Muscle layer of colon (tissue), 2 donors: Measurements from ENCODE around the gene POPDC3.

Experiments used
- H3K27ac ChIP-seq: one replicate; pipeline ENCODE4 v1.7.0; 2013; ENCODE audit warnings: low read depth, mild to moderate bottlenecking, low read length, moderate library complexity
- H3K27me3 ChIP-seq, 2 donors: one replicate each; pipeline ENCODE4 v1.7.0; 2013; ENCODE audit warnings: low read length in 2 of 2, mild to moderate bottlenecking in 2 of 2; ENCODE audit not compliant: insufficient read depth in 2 of 2, control insufficient read depth in 1 of 2
- H3K36me3 ChIP-seq: one replicate; pipeline ENCODE4 v1.7.0; 2013; ENCODE audit warnings: mild to moderate bottlenecking, low read length; ENCODE audit not compliant: insufficient read depth
- H3K4me1 ChIP-seq: one replicate; pipeline ENCODE4 v1.7.0; 2013; ENCODE audit warnings: mild to moderate bottlenecking, low read length; ENCODE audit not compliant: insufficient read depth
- H3K4me3 ChIP-seq, 2 donors: one replicate each; pipeline ENCODE4 v1.7.0; 2013; ENCODE audit warnings: low read length in 2 of 2, low read depth in 1 of 2, mild to moderate bottlenecking in 1 of 2, moderate library complexity in 1 of 2
- H3K9ac ChIP-seq: one replicate; pipeline ENCODE4 v1.7.0; 2013; ENCODE audit warnings: low read length
- H3K9me3 ChIP-seq: one replicate; pipeline ENCODE4 v1.7.0; 2013; ENCODE audit warnings: mild to moderate bottlenecking, low read length
- donor health status: abdominal sarcoma.
- donor health status: Adenocarcinoma of cecum.

POPDC3 gene

DNA sequence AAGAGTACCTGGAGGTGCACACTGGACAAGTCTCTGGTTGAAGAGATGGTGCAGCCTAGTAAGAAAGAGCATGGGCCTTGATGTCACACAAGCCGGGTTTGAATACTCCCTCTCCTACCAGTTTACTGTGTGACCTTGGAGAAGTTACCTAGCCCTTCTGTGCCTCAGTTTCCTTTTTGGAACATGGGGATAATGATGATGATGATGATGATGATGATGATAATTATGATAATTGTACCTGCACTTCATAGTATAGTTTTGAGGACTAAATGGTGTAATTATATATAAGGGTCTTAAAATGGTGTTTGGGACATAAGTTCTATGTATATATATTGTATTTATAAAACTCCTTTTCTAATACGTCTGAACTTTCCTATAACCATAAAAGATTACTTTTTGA, 41.7 kb downstream of the POPDC3 start:
- H3K27me3 ChIP-seq, result no peaks in the 10 kb centered on the region
- H3K4me3 ChIP-seq, result peak overlapping the region; percentile 79 to 88
- H3K27ac ChIP-seq, result no peak overlapping the region
- H3K9me3 ChIP-seq, result no peaks in the 10 kb centered on the region
- no peaks in the 10 kb centered on the region for H3K36me3 ChIP-seq
- peaks cover 4% of the 10 kb centered on the region for H3K4me1 ChIP-seq
- no peak overlapping the region for H3K9ac ChIP-seq

DNA sequence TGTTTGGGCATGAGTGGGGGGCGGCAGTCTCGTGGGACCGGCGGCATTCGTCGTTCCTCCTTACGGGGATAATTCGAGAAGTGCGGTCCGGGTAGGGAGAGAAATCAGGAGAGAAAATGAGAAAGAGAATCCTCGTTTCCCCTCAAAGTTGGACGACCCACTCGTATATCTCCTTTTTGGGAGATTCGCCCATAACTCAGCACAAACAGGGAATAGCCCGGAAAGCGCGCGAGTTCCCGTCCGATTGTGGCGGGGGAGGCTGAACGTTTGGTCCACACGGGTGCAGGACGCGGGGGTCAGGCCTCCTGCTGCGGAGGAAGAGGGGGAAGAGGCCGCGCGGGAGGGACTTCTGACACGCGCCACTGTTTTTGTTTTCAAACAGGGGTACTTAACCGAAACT, 42.4 kb downstream of the POPDC3 start:
- H3K27me3 ChIP-seq, result no peaks in the 10 kb centered on the region
- no peaks in the 10 kb centered on the region for H3K9me3 ChIP-seq
- peaks cover 4% of the 10 kb centered on the region for H3K4me1 ChIP-seq
- H3K4me3 ChIP-seq, result peak overlapping the region; percentile 79 to 88
- peak overlapping the region; percentile 73 for H3K27ac ChIP-seq
- H3K9ac ChIP-seq, result peak overlapping the region; percentile 50
- H3K36me3 ChIP-seq, result no peaks in the 10 kb centered on the region

DNA sequence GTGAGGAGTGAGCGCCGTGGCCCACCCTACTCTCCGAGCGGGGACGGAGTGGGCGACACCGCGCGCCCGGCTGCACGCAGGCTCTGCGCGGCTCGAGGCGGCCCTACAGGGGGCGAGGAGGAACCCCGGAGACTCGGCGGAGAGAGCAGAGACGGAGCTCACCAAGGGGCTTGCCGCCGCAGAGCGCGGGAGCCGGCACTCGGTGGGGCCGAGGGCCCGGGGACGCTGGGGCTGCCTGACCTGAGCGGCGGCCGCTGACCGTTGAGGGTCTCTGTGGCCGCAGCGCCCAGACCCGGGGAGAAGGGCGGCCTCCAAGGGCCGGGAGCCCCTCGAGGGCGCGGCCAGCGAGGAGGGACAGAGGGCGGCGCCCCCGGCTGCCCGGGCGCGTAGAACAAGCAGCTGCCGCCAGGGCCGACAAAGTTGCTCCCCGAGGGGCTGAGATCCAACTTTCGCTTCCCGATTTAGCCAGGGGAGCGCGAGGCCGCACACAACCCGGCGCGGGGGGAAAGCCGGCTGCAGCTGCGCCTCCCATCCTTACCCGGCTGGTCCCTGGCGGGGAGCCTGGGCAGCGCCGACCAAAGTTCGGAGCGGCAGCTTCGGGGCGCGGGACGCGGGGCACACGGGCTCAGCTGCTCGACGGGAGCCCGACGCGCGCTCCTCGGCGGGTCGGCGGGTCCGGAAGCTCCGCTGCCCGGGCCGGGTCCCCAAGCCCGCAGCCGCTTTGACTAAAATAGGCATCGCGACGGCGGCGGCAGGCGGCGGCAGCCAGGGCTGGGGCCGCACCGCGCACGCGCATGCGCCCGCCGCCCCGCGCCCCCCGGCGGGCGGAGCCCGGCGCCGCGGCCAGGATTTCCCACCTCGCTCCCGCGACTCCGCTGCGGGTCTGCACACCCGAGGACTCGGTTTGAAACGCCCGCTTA, 43.1 kb downstream of the POPDC3 start:
- H3K4me3 ChIP-seq, result peak overlapping the region; percentile 79 to 88
- H3K36me3 ChIP-seq, result no peaks in the 10 kb centered on the region
- H3K4me1 ChIP-seq, result peaks cover 4% of the 10 kb centered on the region
- peak overlapping the region; percentile 50 for H3K9ac ChIP-seq
- H3K27ac ChIP-seq, result peak overlapping the region; percentile 95
- H3K27me3 ChIP-seq, result no peaks in the 10 kb centered on the region
- H3K9me3 ChIP-seq, result no peaks in the 10 kb centered on the region

DNA sequence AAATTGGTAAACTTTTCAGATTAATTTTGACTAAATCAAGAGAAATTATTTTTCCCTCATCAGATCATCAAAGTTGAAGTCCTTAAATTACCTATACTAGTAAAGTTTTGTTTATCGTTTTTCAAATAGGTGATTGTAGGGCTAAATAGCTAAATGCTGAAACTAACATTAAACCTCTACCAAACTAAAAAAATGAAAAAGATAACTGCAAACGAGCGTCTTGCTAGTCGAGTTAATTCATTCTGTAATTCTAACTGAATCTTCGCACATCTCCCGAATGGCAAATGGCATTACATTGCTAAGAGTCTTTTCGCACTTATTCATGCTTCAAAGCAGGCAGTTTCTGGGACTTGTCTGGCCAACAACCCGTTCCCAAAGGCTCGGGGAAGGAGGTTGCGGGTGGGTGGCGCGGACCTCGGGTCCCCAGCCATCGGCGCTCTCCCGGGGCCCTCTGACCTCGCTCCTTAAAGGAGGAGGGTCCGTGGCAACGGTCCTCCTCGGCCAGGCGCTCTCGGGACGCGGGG, 43.8 kb downstream of the POPDC3 start:
- Histone ChIP-seq H3K9ac (peak overlapping the region; percentile 27), H3K4me3 (peak overlapping the region; percentile 72 to 79), H3K36me3 (no peaks in the 10 kb centered on the region), H3K27me3 (no peaks in the 10 kb centered on the region), H3K4me1 (peaks cover 4% of the 10 kb centered on the region), H3K27ac (peak overlapping the region; percentile 95), H3K9me3 (no peaks in the 10 kb centered on the region)

DNA sequence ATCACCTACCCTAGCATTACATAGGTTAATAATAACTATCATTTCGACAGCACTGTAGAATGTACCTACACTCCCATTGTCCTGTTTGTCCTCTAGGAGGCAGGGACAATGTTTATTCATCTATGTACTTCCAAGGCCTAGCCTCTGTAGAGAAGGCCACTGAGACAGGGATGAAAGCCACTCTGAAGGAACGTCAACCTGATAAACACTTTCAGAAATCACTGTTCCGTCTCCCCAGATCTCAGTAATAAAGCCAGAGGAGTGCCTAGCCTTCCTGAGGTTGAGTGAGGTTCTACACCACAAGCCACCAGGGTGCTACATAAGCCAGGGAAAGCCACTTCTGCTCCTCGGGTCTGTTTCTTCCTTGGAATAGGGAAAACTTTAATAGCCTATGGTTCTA, 44.8 kb downstream of the POPDC3 start:
- H3K4me1 ChIP-seq, result peaks cover 4% of the 10 kb centered on the region
- H3K4me3 ChIP-seq, result peak overlapping the region in 1 of 2 donors; percentile 35
- H3K9ac ChIP-seq, result no peak overlapping the region
- no peaks in the 10 kb centered on the region for H3K27me3 ChIP-seq
- no peak overlapping the region for H3K27ac ChIP-seq
- H3K36me3 ChIP-seq, result no peaks in the 10 kb centered on the region
- H3K9me3 ChIP-seq, result no peaks in the 10 kb centered on the region

DNA sequence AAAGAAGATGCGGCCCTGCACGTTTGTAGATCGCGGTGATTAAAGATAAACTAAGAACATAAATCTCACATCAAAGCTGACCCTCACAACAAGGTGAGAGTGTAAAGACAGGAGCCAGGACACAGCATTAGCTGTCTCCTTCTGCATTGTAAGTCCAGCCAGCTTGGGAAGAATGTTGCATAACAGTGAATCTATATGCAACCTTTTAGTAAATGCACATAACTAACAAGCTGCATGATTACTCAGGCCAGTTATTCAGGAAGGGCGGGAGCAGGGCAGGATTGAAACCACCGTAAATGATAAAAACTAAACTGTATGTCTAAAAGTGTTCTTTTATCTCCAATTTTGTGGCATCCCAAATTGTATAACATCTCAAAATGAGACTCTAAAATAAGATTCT, 57.1 kb downstream of the POPDC3 start:
- Histone ChIP-seq H3K4me1 (no peaks in the 10 kb centered on the region), H3K4me3 (no peak overlapping the region), H3K27me3 (no peaks in the 10 kb centered on the region), H3K9ac (no peak overlapping the region), H3K36me3 (peaks cover 35% of the 10 kb centered on the region), H3K9me3 (no peaks in the 10 kb centered on the region), H3K27ac (no peak overlapping the region)

DNA sequence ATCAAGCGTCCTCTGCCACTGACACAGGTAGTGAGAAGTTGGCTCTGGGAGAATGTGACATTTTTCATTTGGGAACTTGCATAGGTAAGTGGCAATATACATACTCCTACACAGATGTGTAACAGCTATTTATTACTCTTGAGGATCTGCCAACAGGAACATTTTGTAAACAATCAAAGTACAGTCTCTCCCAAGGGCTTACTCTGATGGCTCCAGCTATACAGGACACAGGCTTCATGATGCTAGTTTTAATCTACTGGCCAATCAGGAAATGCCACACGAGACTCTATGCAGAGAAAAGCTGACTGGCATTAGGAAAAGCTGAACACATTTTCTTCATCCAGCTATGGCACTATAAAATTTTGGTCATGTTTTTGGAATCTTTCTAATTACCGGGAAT, 57.8 kb downstream of the POPDC3 start:
- no peak overlapping the region for H3K9ac ChIP-seq
- H3K27ac ChIP-seq, result no peak overlapping the region
- peaks cover 41% of the 10 kb centered on the region for H3K36me3 ChIP-seq
- H3K4me1 ChIP-seq, result no peaks in the 10 kb centered on the region
- H3K9me3 ChIP-seq, result no peaks in the 10 kb centered on the region
- H3K27me3 ChIP-seq, result no peaks in the 10 kb centered on the region
- no peak overlapping the region for H3K4me3 ChIP-seq

DNA sequence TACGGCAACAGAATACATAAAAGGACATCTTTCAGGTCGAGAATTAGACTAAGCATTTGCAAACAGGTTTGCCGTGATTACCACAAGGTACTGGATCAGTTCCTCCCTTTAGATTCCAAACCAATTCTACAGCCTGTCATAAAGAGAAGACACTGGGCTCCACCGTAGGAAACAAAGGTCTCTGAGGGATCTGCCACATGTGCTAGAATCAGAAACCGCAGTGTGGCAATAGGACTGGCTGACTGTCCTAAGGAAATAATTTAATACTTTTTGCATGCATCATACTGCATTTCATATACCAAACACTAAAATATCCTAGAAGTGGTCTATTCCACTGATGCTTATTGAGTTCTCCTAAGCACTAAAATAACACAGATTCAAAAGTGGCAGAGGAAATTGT, 59.2 kb downstream of the POPDC3 start:
- H3K27me3 ChIP-seq, result no peaks in the 10 kb centered on the region
- H3K4me3 ChIP-seq, result no peak overlapping the region
- H3K27ac ChIP-seq, result no peak overlapping the region
- no peaks in the 10 kb centered on the region for H3K4me1 ChIP-seq
- H3K9me3 ChIP-seq, result no peaks in the 10 kb centered on the region
- H3K36me3 ChIP-seq, result peaks cover 49% of the 10 kb centered on the region
- no peak overlapping the region for H3K9ac ChIP-seq

DNA sequence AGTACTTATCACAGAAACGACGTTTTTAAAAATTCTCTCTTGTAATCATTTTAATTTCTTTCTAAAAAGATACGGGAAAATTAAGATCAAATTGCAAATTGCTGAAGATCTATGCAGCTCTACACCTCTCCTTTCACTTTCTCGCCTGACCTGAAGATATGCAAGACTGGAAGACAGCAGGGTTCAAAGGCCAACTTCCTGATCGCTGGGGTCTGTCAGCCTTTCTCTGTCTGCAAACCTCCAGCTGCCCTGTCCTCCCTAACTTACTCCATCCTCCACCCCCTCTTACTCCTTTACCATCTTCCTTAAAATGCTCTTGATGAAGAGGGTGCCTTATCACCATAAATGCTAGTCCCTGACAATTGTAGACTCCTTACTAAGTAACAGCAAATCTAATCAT, 63.7 kb downstream of the POPDC3 start:
- no peak overlapping the region for H3K27ac ChIP-seq
- no peak overlapping the region for H3K4me3 ChIP-seq
- peaks cover 5% of the 10 kb centered on the region for H3K4me1 ChIP-seq
- no peak overlapping the region for H3K9ac ChIP-seq
- no peaks in the 10 kb centered on the region for H3K27me3 ChIP-seq
- H3K9me3 ChIP-seq, result no peaks in the 10 kb centered on the region
- H3K36me3 ChIP-seq, result peaks cover 38% of the 10 kb centered on the region

DNA sequence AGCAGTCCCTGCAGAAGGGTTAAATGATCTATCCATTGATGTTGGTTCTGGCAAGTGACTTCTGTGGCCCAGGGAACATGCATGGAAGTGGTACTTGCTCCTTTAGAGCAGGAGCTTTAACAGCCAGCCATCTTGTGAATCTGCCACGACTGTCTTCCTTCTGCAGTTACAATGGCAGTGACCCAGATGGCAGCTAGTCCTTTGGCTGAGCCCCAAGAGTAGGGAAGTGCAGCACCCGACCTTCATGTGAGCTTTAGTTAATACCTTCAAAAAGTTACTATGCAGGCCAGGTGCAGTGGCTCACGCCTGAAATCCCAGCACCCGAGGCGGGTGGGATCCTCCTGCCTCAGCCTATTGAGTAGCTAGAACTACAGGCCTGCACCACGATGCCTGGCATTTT, 66.4 kb downstream of the POPDC3 start:
- Histone ChIP-seq H3K4me1 (peaks cover 5% of the 10 kb centered on the region), H3K27me3 (no peaks in the 10 kb centered on the region), H3K27ac (no peak overlapping the region), H3K4me3 (no peak overlapping the region), H3K36me3 (peaks cover 30% of the 10 kb centered on the region), H3K9me3 (no peaks in the 10 kb centered on the region), H3K9ac (no peak overlapping the region)

DNA sequence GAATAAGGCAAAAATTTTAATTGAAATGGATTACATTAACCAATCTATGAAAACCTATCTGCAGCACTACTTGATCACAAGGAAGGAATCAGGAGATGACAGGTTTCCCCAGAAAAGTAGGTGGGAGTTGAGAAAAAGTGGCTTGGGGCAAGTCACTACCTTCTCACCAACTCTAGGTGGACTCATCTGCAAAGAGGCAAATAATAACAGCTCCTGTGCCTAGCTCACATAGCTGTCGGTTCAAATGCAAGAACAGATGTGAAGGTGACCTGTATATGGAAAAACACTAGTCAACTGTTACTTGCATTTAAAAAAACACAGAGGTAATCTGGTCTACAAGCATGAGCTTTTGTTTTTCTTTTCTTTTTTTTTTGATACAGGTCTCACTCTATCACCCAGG, 67.2 kb downstream of the POPDC3 start:
- Histone ChIP-seq H3K9me3 (no peaks in the 10 kb centered on the region), H3K4me3 (no peak overlapping the region), H3K36me3 (peaks cover 31% of the 10 kb centered on the region), H3K4me1 (peaks cover 5% of the 10 kb centered on the region), H3K27ac (no peak overlapping the region), H3K9ac (no peak overlapping the region), H3K27me3 (no peaks in the 10 kb centered on the region)

DNA sequence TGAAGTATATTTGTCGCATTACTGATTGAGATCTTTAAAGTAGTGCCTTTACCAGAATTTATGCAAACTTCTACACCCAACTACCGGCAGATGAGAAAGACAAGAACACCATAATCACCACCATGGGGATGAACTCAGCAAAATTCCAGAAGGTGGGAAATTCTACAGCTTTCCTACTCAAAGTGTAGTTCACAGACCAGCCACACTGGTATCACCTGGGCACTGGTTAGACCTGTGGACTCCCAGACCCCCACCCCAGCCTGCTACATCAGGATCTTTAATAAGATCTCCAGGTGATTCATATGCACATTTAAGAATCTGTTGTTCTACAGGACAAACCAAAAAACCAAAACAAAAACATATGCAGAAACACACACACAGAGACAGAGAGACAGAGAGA, 67.9 kb downstream of the POPDC3 start:
- no peaks in the 10 kb centered on the region for H3K9me3 ChIP-seq
- H3K4me1 ChIP-seq, result peaks cover 5% of the 10 kb centered on the region
- H3K4me3 ChIP-seq, result no peak overlapping the region
- no peak overlapping the region for H3K27ac ChIP-seq
- peaks cover 27% of the 10 kb centered on the region for H3K36me3 ChIP-seq
- no peaks in the 10 kb centered on the region for H3K27me3 ChIP-seq
- H3K9ac ChIP-seq, result no peak overlapping the region
